ENCODE results near the gene RNF141. TPM values are rescaled to one million over a fixed set of nuclear protein-coding genes. Genes with fewer than 3 reads are reported as not detected.

RNF141 gene
- total RNA-seq, 2 experiments from 2014 or later = 19.4 to 20.8 TPM

GRCh38 chr11:10561947-10562346 lies 21.0 kb upstream of the RNF141 start:
- DNase-seq = no peak
- Mint-ChIP-seq H3K4me1 (ENCODE audit: low read depth) (no peaks in the 10 kb centered on the region), H3K36me3 (ENCODE audit: low read depth) (no peaks in the 10 kb centered on the region), H3K27ac (no peak overlapping the region), H3K27me3 (no peaks in the 10 kb centered on the region), H3K4me3 (no peak overlapping the region), H3K9me3 (no peaks in the 10 kb centered on the region)
- intact Hi-C loops (cut with micrococcal nuclease) = no loop called here
- TF ChIP-seq CTCF (IDR thresholded peaks at IDR 0.05) = no peak
- ChIA-PET CTCF (interaction anchor here (2.3 kb wide), 1 partner anchor 93 kb away, joined by 5 read pairs; no protein-coding TSS in a partner anchor), POLR2A (no interaction called here)
- ATAC-seq = no peak

GRCh38 chr11:10561043-10561818 lies 20.2 kb upstream of the RNF141 start:
- ChIA-PET CTCF (interaction anchor here (2.3 kb wide), 1 partner anchor 93 kb away, joined by 5 read pairs; no protein-coding TSS in a partner anchor), POLR2A (no interaction called here)
- TF ChIP-seq CTCF (IDR thresholded peaks at IDR 0.05) = no peak
- no peaks in the 10 kb centered on the region for H3K9me3 Mint-ChIP-seq
- no peak overlapping the region for H3K27ac Mint-ChIP-seq
- ATAC-seq = no peak
- H3K27me3 Mint-ChIP-seq = no peaks in the 10 kb centered on the region
- no peak for DNase-seq
- no peaks in the 10 kb centered on the region for H3K36me3 Mint-ChIP-seq (ENCODE audit: low read depth)
- intact Hi-C loops (cut with micrococcal nuclease) = no loop called here
- no peaks in the 10 kb centered on the region for H3K4me1 Mint-ChIP-seq (ENCODE audit: low read depth)
- H3K4me3 Mint-ChIP-seq = no peak overlapping the region

- POLR2A ChIA-PET = interaction anchor here (1.0 kb wide), 1 partner anchor 17 kb away, joined by 3 read pairs; the partner anchor contains the start of gene RNF141
- CTCF ChIA-PET = interaction anchor here (1.5 kb wide), 1 partner anchor 17 kb away, joined by 4 read pairs; no protein-coding TSS in a partner anchor
- no peak overlapping the region for H3K27ac Mint-ChIP-seq
- intact Hi-C loops (cut with micrococcal nuclease) = no loop called here
- H3K36me3 Mint-ChIP-seq (ENCODE audit: low read depth) = no peaks in the 10 kb centered on the region
- ATAC-seq (no peak), DNase-seq (no peak)
- H3K9me3 Mint-ChIP-seq = no peaks in the 10 kb centered on the region
- TF ChIP-seq CTCF (IDR thresholded peaks at IDR 0.05) = no peak
- no peaks in the 10 kb centered on the region for H3K4me1 Mint-ChIP-seq (ENCODE audit: low read depth)
- H3K4me3 Mint-ChIP-seq = no peak overlapping the region
- H3K27me3 Mint-ChIP-seq = no peaks in the 10 kb centered on the region
Measured at GRCh38 chr11:10558288-10558687, 17.3 kb upstream of the RNF141 start.

GRCh38 chr11:10556590-10556989 lies 15.6 kb upstream of the RNF141 start:
- DNase-seq (no peak), ATAC-seq (no peak)
- intact Hi-C loops (cut with micrococcal nuclease) = no loop called here
- H3K36me3 Mint-ChIP-seq (ENCODE audit: low read depth) = no peaks in the 10 kb centered on the region
- peaks cover 5% of the 10 kb centered on the region for H3K9me3 Mint-ChIP-seq
- no peak overlapping the region for H3K4me3 Mint-ChIP-seq
- CTCF ChIA-PET = interaction anchor here (1.3 to 7.4 kb wide), 2 partner anchors 11 to 15 kb away, joined by 5 to 36 read pairs; partner anchors contain the start of gene RNF141
- H3K4me1 Mint-ChIP-seq (ENCODE audit: low read depth) = no peaks in the 10 kb centered on the region
- POLR2A ChIA-PET = no interaction called here
- no peak for TF ChIP-seq CTCF (IDR thresholded peaks at IDR 0.05)
- no peaks in the 10 kb centered on the region for H3K27me3 Mint-ChIP-seq
- H3K27ac Mint-ChIP-seq = no peak overlapping the region

- Mint-ChIP-seq H3K9me3 (peaks cover 7% of the 10 kb centered on the region), H3K27me3 (no peaks in the 10 kb centered on the region), H3K4me1 (ENCODE audit: low read depth) (no peaks in the 10 kb centered on the region), H3K4me3 (no peak overlapping the region), H3K36me3 (ENCODE audit: low read depth) (no peaks in the 10 kb centered on the region), H3K27ac (no peak overlapping the region)
- TF ChIP-seq CTCF (IDR thresholded peaks at IDR 0.05) = no peak
- ChIA-PET POLR2A (no interaction called here), CTCF (interaction anchor here (7.4 kb wide), 1 partner anchor 11 kb away, joined by 36 read pairs; the partner anchor contains the start of gene RNF141)
- no peak for DNase-seq
- intact Hi-C loops (cut with micrococcal nuclease) = no loop called here
- no peak for ATAC-seq
Measured at GRCh38 chr11:10551845-10552352, 10.9 kb upstream of the RNF141 start.
